IPS DF 19.7 (cell line): Measurements from ENCODE around the gene AMBP.

Source experiments
- DNase-seq: peaks from one replicate; pipeline ENCODE4 v3.0.0-alpha.2; 2013; ENCODE audit warnings: low read depth, low spot score

Gene AMBP

DNA sequence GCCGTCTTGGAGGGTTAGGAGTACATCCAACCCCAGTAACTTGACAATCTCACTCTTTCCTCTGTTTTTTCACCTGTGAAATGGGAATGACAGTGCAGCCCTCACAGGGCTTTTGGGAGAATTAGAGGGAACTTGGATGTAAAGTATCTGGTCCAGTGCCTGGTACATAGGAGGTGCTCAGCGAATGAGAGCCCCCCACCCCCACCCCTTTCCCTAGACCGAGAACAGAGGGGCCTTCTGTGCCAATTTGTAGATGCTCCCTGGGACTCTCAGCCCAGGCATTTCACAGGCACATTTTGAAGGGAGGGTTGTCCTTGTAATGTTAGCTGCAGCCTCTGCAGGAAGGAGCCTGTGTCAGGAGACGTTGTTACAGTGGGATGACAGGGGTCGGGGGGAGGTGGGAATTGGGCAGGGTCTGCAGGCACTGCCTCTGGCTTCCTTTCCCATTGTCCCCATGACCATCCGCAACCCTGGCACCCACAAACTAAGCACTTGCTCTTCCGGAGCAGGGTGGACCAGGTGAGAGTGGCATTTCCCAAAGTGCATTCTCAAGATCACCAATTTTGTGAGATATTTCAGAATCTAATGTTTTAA lies 47.0 kb downstream of the AMBP start:
- DNase-seq = no peak

DNA sequence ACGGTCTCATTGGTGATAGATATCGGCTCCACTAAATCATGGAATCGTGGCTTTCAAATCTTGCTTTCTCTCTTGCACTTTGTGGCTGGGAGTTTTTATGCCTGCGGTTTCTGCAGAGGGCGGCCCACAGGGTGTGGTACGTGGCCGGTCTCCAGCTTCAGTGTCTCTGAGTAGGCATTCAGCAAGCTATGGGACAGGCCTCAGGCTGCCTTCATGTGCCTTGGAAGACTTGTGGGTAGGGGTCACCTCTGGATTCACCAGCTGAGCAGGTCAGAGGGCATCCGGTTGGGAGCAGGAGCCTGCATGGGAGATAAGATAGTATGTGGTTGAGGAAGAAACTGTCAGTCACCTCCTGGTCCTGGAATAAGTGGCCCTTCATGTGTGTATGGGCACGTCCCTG lies 47.7 kb downstream of the AMBP start:
- DNase-seq = no peak

DNA sequence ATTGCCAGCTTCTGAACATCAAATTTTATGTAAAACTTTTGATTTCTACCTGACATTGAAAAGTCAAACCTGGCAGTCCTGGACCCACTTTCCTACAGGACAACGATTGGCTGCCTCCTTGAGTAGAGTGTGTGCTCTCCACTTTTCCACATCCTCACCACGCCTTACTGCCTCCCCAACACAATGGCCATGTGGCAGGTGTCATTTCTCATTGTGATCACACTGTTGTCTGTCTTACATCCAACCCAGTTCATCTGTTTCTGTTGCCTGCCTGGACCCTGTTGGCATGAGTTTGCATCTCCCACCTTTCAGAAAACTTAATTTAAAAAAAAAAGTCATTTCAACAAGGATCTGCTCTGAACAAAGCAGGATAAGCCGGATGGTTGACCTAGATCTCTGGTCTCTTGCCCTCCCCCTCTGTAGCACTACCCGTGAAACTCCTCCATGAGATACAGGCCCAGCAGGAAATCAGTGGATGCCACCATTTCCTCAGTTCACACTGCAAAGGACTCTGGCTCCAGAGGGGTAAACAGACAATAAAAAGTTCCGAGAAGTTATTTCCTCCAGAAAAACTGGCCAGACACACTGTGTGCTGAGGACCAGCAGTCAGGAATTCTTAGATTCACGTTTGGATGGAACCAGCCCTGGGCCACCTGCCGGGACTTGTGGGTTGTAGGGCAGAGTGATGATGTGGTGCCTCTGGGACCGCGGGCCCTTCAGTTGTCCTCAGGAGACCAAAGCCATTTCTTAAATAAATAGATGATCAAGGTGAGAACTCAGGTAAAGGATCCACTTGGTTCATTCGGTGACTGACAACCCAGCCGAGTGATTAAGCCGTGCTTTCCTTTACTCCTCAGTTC lies 48.6 kb downstream of the AMBP start:
- no peak for DNase-seq

DNA sequence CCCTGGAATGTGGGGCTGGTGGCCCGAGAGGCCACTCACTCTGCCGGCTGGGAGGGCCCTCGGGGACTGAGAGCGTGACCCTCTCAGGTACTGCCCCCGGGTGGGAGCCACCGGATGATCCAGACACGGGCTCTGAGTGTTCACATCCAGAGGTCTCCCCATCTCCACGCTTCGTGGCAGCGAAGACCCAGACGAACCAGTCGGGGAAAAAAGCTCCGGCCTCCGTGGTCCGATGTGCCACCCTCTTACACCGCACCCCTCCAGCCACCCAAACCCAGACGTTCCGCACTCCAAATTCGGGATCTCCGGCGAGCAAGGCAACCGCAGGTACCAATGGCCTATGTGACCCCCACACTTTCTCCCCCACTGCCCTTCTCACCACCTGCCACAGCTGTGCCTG lies 49.5 kb downstream of the AMBP start:
- no peak for DNase-seq

DNA sequence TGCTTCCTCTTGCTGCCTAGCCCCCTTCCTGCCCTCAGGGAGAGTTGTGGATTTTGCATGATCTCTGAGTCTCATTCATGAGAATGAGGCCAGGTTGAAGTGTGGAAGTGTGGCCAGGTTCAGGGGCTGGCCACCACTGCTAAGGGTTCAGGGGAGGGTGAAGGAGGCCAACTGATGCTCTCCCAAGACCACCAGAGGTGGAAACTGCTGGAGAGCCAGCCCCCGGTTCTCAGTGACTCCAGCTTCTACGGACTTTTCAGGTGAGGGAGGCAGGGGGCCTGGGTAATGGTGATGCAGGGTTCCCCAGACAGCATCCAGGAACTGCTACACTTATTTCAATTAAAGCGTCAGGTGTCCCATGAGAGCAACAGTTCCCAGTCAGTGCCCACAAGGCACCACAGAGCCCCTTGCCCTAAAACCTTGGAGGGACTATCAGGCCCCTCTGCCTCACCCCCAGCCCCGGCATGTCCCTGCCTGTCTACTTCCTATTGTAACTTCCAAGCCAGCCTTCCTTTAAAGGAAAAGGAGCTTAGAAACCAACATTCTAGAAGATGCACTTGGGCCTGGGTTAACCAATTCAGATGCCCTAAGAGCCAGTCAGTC lies 50.1 kb downstream of the AMBP start:
- no peak for DNase-seq

DNA sequence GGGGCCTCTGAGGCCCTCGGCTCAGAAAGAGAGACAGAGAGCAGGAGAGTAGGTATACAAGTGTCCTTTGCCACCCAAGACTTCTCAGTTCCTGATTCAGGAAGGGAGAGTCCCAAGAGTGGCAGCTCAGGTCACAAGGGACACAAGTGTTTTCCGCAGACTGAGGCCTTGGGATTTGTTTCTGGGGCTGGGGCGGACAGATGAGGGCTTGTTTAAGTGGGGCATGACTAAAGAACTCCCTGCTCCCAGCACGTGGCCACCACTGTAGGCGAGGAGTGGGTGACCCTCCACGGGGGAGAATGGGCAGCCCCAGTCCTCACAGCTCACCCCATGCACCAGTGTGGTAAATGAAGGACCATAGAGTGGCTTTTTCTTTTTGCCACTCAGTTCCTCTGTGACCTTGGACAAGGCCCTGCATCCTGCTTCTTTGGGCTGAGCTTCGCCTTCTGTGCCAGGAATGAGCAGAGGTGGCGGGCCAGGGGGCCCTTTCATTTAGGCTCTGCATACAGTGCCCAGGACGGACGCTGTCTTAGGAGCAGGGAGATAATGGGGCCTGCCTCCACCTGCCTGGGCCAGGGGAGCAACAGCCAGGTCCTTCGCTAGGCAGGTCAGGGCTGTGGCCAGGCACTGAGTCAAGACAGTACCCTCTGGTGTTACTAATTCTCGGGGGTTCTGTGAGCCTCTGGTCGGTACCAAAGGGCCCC lies 50.8 kb downstream of the AMBP start:
- DNase-seq = no peak

DNA sequence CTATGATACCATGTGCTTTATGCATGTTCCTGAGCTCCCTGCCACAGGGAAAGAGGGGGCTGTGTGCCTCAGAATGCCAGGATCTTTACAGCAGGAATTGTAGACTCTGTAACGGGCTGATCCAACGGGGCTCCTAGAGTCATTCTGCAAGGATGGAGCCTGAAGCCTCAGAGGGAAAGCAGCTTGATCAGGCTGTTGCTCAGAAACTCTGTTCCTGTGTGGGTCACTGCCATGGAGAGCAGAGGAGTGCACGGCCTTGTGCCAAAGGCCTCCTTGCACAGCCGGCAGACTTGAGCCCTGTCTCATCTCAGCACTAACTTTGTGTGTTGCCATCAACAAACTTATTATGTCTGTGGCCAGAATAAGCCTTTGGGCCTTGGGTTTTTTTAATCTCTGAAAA lies 51.8 kb downstream of the AMBP start:
- DNase-seq = no peak

DNA sequence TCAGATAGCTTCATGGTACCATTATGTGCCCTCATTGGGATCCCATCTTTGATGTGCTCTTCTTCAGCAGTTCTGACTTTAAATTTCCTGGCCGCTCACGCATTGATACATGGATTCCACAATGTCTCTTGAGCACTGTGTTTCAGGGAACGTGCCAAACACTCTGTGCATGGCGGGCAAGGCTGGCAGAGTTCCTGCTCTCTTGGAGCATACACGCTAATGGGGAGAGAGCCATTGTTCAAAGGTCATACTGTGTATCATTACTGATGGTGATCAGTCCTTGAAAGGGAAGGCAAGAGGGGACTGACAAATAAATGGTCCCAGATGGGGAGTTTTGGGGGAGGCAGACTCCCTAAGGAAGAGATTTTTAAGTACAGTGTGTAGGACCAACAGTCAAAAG lies 52.3 kb downstream of the AMBP start:
- DNase-seq = no peak

DNA sequence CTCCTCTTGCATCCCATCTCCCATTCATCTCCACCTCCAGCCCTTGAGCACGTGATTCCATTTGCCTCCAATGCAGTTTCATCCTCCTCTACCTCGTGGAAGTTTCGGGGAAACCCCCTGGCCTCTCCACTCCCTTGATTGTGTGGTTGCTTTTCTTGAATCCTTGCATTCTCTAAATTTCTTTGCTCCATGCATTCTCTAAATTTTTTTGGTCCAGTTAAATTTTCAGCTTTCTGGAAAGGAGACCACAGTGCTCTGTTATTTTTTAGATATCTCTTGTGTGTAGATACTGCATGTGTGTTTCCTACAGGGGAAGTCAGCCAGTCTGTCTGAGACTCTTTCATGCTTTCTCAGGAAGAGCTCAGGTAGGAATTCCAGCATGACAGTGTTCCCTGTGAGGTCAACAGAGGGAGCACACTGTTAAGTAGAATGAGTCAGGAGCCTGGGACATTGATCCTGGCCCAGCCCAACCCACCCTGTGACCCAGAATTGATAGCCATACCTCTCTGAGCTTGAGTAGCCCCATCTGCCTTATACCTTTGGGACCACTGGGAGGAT lies 52.8 kb downstream of the AMBP start:
- DNase-seq = no peak

DNA sequence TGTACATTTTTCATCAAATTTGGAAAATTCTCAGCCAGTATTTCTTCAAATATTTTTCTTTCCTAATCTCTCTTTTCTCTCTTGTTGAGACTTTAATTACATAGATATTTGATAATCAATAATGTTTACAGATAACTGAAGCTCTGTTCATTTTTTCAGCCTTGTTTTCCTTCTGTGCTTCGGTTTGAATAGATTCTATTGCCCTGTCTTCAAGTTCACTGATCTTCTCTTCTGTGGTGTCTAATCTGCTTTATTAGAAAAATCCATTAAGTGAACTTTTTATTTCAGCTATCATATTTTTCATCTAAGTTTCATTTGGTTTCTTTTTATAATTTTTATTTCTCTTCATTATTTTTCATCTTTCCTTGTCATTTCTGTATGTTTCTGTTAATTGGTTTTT lies 54.1 kb downstream of the AMBP start:
- DNase-seq = no peak

DNA sequence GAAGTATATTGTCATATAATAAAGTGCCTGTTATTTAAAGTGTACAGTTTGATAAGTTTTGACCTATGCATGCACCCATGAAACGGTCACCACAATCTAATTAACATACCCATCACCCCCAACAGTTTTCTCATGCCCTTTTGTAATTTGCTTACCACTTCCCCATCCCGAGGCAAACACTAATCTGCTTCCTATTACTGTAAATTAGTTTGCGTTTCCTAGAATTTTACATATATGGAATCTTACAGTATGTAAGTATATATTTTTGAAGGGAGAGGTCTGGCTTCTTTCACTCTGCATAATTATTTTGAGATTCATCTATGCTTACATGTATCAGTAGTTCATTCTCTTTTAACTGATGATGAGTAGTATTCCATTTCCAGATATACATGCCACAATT lies 56.5 kb downstream of the AMBP start:
- DNase-seq = no peak

DNA sequence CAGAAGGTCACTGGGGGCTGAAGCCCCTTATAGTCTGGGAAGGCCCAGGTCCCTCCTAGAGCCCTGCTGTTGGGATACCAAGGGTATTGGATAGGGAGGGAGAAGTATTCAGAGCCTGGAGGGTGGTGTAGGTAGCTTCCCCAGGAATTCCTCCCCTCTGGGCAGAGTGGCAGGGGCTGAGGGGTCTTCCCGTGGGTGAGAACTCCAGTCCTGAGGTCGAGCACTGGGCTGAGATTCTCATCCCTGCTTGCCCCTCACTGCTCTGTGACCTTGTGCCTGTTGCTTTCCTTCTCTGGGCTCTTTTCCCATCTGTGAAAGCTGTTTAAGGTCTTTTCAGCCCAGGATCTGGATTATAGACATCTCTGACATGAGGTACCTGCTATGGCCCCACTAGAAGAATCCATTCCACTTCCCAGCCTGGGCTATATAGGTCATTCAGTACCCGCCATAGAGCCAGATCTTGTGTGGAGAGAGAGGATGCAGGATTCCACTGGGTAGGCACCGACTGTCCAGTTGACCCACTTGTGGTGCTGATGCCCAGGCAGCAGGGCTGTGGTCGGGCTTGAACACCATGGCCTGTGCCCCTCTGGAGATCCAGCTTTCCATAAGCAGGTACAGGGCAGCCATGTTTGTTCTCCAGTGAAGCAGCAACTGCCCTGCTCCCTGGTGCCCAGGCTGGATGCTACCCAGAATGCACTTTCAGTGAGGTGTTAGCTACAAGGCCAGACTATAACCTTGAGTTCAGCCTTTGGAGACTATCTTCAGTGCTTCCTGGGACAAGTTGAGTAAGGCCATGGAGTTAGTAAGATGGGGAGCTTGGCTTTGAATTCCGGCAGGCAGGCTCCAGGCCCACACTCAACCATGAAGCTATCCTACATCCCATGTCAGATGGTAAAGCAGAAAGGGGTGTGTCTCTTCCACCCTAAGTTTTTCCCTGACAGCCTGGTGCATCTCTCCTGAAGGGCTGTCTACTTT lies 60.1 kb downstream of the AMBP start:
- no peak for DNase-seq

DNA sequence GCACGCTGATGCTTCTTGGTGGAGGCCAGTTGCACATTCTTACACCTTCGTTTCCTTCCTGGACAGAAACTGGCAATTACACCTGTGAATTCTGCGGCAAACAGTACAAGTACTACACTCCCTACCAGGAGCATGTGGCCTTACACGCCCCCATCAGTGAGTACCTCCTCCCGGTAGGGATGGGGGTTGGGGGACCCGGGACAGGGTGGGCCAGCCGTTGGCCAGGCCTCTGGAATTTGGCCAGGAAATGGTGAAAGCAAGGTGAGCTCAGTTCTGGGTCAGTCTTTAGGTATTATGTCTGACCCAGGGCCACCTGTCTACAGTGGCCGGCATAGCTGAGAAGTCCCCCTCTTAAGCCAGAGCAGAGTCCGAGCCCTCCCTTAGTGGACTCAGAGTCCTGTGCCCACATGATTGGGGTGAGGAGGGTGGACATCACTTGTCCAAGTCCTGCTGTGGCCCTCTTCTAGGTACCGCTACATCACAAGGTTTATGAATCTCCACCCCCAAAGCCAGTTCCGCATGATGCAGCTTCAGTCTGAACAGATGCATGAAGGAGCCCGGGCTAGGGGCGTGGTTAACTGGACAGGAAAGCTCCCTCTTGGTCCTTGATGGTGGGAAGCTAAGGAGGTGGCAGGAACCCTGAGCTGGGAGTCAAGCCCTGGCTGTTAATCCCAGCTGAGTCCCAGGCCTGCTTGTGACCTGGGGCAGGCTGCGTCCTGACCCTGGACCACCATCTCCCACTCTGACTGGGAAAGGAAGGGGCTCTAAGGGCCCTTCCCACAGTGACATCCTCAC lies 61.3 kb downstream of the AMBP start:
- no peak for DNase-seq

DNA sequence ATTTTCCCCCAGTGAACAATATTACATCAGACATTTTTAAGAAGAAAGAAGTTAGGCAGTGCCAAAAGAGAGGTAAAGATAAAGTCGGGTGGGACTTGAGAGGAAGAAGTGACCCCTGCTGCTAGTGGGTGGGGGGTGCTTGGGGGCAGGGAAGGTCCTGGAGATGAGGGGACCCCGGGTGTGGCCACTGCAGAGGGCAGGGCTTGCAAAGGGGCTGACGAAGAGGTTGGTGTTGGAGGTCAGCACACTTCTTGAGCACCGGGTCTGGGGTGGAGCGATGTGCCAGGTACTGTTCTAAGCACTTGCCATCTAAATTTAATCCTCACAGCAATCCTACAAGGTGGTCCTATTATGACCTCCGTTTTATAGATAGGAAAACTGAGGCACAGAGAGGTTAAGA lies 62.0 kb downstream of the AMBP start:
- DNase-seq = no peak

DNA sequence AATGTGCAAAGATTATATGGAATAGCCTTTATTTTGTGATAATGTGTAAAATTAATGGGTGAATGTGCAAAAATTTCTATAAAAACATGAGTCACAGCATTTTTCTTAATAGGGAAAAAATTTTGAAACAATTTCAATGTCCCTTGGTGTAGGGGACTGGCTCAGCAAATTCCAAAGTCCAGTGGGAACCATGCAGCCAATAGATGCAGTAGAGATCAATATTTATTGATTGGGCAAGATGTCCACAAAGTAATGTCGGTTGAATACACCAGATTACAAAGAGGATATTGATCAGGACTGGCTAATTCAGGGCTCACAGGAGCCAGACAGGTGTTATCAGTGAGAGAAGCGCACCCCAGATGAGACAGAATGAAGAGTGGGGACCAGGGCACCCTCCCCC lies 62.5 kb downstream of the AMBP start:
- no peak for DNase-seq

DNA sequence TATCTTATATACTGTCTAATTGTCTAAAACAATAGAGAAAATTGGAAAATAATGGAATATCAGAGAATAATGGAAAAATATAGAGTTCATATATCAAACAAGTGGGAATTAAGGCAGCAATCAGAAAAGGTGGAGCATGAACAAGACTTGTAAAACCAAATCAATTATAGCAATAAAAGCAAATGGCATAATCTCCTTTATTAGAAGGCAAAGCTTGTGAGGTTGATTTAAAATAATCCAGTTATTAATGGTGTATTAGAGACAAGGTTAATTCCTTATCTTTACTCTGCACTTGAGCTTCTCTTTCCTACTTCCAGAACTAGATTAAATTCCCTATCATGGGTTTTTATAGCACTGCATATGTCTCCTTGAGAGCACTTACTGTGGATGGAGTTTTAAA lies 64.1 kb downstream of the AMBP start:
- DNase-seq = no peak

DNA sequence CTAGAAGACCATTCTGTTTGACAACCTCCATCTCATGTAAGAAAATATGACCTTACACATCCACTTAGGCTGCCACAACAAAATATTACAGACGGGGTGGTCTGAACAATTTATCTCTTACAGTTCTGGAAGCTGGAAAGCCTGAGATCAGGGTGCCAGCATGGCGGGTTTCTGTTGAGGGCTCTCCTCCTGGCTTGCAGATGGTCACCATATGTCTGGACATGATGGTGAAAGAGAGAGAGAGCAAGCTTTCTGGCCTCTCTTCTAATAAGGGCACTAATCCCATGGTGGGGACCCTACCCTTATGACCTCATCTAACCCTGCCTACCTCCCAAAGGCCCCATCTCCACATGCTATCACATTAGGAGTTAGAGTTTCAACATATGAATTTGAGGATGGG lies 66.0 kb downstream of the AMBP start:
- no peak for DNase-seq

DNA sequence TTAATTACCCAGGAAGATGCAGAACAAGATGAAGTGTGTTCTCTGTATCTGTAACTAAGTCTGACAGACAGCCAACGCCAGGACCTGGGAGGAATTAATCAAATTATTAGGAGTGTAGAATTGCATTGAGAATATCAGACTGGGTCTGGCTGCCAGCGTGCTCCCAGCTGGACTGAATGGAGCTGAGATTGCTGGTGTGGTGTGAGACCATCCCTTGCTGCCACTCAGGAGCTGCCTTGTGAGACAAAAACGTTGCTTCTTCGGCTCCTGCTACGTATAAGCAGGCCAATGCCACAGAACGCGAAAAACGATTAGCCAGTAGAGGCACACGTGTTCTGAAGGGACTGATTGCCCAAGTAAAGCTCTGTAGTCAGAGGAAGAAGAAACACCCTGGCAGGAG lies 66.8 kb downstream of the AMBP start:
- no peak for DNase-seq
